UCSD-AML1 (cell line): ENCODE data around the gene ALPK3.

Experiments
- DNase-seq: peaks from one replicate; lab custom pipeline; 2025; ENCODE audit not compliant: unreplicated experiment; lab: John Stamatoyannopoulos, UW

ALPK3 gene

GRCh38 chr15:84914909-84915605 lies 97.9 kb downstream of the ALPK3 start:
- DNase-seq: peak; percentile 38

GRCh38 chr15:84915606-84915958 lies 98.4 kb downstream of the ALPK3 start:
- no peak for DNase-seq

- no peak for DNase-seq
Observed at GRCh38 chr15:84917452-84917851, 100.3 kb downstream of the ALPK3 start.

GRCh38 chr15:84919106-84919667 lies 102.0 kb downstream of the ALPK3 start:
- no peak for DNase-seq

- no peak for DNase-seq
Observed at GRCh38 chr15:84921121-84921520, 104.0 kb downstream of the ALPK3 start.

- no peak for DNase-seq
Observed at GRCh38 chr15:84922530-84922929, 105.4 kb downstream of the ALPK3 start.
